HEK293T (cell line): Measurements from ENCODE around the gene KCTD13.

ENCODE experiments used
- ELF4 ChIP-seq: fragments of 450-650 bp; IDR thresholded peaks from 2 replicates; pipeline ENCODE4 v1.6.1; 2017; ENCODE audit warnings: antibody characterized with exemption
- FOXK2 ChIP-seq: fragments of 450-650 bp; IDR thresholded peaks from 2 replicates; pipeline ENCODE4 v1.6.1; 2016; ENCODE audit warnings: mild to moderate bottlenecking
- LEF1 ChIP-seq: fragments of 450-650 bp; IDR thresholded peaks from 2 replicates; pipeline ENCODE4 v1.6.1; 2017; ENCODE audit warnings: mild to moderate bottlenecking, borderline replicate concordance
- SP1 ChIP-seq: fragments of 450-650 bp; IDR thresholded peaks from 2 replicates; pipeline ENCODE4 v1.6.1; 2017

DNA sequence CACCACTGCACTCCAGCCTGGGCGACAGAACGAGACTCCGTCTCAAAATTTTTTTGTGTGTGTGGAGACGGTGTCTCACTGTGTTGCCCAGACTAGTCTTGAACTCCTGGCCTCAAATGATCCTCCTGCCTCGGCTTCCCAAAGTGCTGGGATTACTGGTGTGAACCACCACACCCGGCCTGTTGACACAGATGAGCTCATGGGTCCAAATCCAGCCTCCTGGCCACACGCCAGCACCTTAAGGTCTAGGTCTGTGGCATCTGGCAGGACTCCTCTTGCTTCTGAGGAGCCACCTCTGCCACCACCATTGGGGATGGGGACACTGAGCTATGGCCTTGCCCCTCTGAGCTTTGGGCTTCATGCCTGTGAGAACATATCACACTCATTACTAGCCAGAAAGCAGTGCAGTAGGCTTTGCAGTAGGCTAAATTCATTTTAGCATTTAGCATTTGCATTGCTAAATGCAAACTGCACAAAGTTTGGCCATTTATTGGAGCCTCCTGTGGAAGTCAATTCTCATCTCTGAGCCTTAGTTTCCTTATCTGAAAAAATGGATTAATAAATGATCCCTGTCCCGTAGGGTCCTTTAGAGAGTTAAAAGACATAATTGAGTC is 57.5 kb downstream of the KCTD13 start:
- no peak for TF ChIP-seq FOXK2
- TF ChIP-seq ELF4 = no peak
- TF ChIP-seq SP1 = no peak
- TF ChIP-seq LEF1 = no peak
